ENCODE data around the gene TECTB.

Gene TECTB

DNA sequence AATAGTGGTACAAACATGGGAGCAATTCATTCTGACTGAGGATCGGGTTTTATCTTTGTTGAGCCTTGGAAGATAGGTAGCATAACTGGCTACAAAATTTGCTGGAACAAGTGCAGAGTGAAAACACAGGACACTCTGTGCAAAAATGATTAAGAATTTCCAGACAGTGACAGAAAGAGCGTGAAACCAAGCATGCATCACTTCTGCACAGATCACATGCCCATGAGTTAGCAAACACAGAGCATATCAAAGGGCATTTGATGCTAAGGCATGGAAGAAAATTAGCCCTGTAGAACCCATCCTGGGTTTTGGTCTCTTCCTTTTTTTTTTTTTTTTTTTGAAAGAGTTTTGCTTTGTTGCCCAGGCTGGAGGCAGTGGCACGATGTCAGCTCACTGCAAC lies 28.3 kb downstream of the TECTB start:
- no peak for DNase-seq

DNA sequence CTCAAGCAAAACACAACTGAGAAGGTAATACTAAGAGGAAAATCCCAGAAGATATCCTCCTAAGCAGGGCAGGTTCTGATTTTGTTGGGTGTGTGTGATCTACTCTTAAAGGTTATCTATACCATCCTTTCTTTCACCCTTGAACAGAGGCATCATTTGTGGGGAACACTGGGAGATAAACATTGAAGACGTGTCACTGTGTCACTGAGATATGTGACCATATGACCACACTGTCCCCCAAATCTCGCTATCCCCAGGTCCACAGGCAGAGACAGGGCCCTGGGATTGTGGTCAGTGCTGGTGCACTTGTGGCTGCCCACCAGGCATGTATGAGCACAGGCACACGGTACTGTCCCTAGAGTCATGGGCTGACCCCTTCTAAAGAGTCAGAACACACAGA lies 30.0 kb downstream of the TECTB start:
- no peak for DNase-seq

DNA sequence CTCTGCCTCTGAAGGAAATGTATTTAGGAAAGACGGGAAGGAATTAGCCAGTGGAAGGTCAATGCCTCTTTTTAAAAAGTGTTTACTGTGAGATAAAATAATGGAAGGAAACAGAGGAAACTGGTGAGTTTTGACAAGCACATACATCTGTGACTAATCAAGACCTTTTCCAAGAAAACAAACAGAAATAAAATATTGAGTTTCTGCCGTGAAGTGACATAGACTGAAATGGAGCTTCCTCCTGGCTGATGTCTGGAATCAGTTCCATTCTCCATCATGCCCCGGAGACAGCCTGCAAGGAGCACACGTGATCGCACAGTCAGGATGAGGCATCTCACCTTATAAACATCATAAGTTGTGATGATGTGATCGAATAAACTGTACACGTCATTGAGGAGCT lies 30.7 kb downstream of the TECTB start:
- no peak for DNase-seq

DNA sequence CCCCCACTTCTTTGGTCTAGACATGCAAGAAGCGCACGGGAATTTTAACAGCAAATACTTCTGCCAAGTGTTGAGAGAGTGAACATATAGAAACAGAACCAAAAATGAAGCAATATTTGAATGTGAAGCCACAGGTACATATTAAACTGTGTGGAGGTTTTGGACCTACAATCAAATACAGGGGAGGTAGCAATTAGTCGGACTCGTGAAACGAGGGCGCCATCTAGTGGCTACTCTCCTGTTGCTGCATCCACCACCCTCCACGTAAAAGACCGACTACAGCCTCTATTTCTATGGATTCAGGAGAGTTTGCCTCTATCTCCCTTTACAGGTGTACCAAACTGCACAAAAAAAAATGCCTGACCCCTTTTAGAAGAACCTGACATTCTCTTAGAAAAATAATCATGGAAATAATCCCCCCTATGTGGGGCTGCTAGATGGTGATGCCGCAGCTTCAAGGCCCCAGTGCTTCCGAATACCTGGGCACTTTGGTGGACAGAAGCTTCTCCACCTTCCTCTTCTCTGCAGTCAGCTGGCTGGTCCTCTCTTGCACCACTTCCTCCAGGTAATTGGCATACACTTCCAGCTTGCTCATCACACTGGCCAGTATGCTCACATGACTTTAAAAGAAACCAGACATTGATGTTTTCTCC lies 31.7 kb downstream of the TECTB start:
- peak; percentile 84 to 85 for DNase-seq

DNA sequence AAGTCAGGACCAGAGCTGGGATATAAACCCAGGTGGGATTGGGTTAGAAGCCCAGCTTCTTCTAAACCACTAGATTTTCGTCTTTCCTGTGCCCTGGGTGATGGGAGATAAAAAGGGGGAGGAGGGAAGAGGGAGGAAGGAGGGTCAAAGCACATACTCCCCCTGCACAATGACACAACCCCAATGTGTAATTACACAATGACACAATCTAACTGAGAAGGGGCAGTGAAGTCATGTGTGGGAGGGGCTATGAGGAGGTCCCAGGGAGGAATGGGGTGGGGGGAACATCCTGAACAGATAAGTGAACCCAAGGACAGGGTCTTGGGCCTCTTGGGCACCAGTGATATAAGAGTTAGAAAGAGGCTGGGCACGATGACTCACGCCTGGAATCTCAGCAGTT lies 44.5 kb downstream of the TECTB start:
- DNase-seq, result no peak

DNA sequence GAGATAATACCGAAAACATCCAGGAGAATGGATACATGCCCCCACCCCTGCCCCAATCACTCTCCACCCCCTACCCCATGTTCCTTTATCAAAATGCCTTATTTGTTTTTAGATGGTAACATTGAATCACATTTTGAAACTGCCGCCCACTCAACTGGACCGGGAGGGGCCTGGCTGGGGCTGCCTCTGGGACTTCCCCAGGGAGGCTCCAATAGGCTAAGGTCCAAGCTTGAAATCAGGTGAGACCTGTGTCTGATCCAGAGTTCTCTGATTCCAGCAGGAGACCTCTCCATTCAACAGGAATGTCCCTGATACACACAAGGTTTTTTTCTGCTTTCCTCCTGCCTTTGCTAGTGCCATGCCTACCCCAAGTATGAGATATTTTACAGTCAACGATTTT lies 47.0 kb downstream of the TECTB start:
- DNase-seq, result peak in 1 of 2 donors; percentile 4

DNA sequence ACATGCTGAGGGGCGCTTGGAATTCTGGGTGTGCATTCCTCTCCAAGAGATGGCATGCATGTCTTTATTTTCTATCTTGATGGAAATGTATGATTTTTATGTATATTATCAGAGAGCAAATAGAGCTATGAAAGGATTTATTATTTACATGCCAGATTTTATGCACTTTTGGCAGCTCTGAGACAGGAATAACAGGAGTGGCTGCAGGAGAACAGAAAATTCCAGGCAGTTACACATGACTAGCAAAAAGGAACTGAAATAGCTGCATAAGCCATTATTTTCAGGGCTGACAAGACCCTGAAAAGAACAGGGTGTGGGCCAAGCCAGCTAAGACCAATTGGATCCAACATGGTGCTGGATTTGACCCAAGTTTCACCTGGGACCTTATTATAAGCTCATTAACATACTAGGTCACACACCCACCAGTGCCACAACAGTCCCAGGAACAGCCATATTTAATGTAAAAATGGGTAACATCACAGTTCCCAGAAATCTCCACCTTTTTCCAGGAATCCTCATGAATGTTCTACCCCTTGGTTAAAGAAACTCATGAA lies 47.5 kb downstream of the TECTB start:
- no peak for DNase-seq

DNA sequence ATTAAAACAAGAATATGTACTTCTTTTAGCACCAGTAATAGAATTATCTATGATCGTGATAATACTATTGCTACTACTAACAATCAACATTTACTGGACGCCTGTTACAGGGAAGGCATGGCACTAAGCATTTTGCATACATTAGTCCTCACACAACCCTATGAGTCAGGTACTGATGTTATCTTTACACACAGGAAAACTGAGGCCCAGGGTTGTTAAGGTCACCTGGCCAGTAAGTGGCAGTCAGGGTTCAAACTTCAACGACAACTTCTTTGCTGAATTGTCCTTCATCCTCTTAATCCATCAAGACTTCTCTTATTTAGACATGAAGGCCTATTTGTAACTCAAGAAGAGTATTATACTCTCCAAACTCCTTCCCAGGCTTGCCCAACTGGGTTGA lies 48.8 kb downstream of the TECTB start:
- DNase-seq, result no peak

DNA sequence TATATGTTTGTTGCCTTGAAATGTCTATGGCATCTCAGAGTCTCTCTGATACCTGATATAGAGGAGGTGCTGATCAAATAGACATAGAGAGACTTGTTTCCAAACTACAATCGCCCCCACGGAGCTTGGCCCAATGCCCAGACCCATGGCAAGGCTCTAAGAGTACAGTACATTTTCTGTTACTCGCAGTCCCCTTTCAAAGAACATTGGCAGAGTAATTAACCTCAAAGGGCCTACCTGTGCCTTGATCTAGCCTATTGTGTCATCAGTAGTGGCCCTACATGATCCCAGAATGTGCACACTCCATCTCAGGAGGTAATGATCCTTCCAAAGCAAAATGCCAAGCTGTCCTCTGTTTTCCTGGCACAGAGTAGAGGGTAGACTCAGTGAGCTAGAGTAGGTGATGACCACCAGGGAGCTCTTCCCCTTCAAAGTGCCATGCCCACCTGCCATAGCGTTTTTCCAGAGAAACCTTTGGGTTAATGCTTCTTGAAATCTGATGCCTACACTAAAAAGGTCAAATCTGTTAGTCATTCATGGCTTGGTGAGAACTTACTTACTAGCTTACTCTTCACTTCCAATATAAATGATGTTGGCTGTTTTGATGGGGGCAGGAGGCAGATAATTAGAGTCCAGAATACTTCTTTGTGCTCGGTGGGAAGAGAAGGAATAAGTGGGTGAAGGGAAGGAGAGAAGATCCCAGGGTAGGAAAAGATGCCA lies 49.5 kb downstream of the TECTB start:
- DNase-seq, result no peak

DNA sequence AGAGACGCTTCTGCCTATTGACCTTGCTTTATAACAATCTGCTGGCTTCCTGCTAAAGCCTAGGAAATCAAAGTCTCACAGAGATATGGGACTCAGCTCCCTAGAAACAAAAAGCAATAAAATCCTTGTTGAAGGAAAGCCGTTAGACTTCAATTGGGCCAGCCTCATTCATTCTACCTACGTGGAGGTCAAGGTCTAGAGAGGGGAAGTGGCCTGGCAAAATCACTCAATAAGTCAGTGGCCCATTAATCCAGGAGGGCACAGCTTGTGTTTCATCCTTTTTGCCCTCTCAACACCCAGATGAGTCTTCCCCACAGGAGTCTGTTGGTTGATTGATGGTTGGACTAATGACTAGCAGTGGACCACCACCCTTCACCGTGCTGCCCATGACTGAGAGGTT lies 50.3 kb downstream of the TECTB start:
- DNase-seq, result no peak

DNA sequence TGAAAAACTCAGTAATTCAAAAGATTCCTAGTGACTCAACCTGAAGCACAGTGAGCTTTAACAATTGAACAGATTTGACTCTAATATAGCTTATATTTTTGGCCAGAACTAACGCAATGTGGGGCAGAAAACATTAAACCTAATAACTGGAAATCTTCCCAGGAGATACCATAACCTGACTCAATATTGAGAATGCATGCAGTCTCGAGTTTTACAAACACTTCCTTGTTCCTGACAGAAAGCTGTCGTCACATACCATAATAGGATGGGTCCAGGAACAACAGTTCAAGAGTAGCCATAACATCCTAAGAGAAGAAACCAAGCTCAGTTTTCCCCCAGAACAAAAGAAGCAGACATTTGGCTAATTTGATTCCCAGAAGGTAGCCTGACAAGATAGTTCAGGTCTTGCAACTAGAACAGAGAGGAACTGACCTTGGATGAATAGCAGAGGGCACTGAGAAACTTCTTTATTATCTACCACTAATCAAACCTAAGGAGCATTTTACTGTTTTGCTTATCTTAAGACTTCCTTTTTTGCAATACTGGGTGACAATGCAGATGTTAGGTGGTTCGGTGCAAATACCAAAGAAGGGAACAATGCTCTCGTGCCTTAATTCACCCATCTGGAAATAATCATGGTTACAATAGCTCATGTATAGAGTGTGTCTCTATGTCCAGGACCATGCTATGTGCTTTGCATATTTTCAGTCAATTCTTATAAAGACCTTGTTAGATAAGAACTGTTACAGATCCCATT lies 52.1 kb downstream of the TECTB start:
- DNase-seq, result no peak

DNA sequence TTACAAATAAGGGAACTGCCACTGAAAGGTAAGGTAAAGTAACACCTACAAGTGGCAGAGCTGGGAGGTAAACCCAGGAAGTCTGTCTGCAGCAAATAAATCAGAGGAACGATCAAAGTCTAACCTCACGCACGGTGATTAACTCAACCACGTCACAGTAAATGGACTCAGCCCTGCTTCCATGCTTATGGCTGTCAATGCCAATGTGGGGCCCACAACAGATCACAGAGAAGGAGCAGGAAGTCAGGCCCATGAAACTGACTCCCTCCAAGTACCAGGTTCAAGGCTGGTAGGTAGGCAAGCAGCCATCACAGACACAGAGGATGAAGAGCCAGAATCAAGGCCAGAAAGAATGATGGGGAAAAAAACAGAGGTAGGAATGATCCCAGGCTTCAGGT lies 52.7 kb downstream of the TECTB start:
- no peak for DNase-seq

DNA sequence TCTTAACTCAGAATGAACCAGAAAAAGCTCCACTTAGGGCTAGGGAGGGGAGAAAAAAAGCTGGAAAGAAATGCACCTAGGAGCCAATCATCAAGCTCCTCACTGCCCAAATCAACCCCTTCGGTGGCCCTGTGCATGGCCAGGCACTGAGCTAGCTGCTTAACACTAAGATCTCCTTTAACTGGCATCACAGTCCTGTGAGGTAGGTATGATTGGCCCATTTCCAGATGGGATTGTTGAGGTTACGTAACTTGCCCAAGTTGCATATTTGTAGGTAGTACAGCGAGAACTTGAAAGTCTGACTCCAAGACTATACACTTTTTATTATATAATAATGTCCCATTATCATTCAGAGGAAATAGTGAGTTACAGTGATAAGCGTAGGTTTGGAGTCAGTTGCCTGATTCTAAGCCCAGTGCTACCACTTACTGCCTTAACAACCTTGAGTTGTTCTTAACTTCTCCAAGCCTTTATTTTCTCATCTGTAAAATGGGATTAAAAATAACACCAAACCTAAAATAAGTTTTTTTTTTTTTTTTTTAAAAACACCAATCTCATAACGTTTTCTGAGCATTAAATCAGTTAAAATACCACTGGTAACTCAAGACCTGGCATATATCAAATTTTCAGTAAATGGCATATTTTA lies 53.5 kb downstream of the TECTB start:
- DNase-seq, result no peak

DNA sequence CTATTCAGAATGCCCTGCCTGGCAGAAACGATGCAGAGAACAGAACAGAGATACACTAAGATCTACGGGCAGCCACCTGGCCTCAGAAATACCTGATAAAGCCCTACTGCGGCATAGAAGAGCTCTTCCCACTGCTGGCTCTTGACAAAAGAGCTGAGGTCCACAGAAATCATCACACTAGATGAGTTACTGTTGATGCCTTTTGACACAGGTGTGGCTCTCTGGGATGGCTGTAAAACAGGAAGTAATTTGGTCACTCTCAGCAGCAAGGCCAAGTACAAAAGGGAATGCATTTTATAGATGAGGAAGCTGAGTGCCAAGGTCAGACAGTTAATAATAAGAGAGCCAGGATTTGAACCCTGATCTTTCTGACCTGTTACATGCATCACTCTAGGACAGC lies 55.8 kb downstream of the TECTB start:
- no peak for DNase-seq

DNA sequence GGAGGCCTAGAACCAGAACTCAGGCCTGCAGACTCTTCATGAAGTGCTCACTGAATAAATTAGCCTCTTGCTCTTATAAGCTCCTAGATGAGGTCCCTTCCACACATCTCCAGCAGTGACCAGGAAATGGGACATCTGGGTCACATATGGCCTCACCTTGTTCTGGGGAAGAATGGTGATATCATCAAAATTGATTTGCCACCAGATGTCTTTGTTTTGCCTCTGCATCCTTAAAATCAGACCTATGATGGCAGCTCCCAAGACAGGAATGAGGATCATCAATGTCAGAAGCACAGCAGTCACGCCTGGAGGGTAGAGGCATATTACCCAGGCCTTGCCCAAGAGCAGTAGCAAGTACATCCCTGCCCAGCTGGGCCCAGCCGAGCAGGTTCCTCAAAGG lies 57.4 kb downstream of the TECTB start:
- DNase-seq, result no peak

DNA sequence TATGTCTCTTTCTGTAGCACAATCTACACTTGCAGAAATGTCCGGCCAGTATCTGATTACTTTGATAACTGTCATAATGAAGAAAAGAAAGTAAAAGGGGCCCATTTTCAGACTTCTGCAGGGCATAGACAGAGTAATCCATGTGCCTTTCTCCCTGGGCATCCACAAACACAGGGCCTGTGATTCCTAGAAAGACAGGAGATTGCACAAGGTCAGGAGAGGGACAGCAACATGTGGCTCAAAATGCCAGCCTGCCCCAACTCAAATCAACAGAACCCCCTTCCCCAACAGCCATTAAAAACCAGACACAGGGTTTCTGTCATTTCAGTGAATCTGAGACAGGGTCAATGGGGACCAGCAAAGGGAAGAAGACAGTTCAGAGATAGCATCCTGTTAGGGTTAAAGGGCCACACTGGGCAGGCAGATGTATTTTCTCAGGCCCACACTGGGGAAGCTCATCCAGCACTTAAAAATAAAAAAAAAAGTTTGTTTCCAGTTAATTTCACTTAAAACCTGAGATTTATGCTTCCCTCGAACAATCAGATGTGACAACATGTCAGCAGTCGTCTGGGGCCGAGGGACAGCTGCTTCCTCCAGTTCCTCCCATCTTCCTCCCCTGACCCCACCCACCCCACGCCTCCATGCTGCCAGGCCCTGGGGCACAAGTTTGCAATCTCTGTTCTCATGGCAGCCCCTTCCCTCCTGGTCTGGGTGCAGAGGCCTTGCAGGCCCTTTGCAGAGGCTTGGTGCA lies 60.0 kb downstream of the TECTB start:
- DNase-seq, result no peak

DNA sequence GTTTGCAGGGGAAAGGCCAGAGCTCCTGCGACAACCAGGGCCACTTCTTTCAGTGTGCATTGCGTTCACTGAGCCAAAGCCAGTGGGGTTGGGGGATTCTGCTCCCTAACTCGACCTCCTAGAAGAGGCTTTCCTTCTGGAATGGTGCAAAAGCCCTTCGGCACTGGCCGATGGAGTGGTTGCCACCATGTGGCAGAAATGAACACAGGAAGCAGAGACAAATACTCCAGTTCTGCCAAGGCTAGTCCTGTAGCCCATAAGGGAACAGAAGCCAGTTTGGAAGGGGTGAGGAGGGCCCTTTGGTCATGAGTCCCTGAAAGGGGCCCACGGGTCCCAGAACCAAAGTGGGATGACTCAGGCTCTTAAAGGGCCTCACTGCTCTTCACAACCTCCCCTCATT lies 61.1 kb downstream of the TECTB start:
- DNase-seq, result no peak

DNA sequence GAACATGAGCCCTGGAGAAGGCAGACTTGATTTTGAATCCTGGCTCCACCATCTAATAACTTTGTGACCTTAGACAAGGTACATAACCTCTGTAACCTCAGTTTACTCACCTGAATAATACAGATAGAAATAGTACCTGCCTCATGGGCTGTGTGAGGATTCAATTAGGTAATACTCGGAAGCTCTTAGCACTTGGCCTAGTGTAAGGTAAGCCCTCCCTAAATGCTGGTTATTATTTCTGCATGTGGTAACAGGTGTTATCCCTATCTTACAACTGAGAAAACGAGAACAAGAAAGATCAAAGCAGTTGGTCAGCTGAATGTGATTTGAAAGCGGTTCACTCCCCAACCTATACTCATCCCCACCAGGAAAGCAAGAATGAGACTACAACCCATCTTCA lies 62.0 kb downstream of the TECTB start:
- DNase-seq, result no peak

DNA sequence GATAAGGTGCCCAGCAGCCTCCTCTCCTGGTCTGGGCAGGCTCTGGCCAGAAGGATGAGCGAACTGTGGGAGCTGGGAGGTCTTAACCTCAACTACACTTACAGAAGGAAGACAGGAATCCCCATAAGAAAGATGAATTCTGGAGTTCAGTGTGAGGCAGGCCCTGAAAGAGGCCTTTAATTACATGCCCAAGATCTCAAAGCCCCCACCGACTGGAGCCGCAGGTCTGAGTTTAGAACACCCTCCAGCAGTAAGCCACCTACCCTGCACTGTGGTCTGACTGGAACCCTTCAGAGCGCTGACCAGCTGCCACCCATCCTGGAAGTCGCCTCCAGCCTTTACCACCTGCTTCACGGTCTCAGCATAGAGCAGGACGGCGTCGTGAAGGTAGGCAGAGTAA lies 62.5 kb downstream of the TECTB start:
- DNase-seq, result no peak

DNA sequence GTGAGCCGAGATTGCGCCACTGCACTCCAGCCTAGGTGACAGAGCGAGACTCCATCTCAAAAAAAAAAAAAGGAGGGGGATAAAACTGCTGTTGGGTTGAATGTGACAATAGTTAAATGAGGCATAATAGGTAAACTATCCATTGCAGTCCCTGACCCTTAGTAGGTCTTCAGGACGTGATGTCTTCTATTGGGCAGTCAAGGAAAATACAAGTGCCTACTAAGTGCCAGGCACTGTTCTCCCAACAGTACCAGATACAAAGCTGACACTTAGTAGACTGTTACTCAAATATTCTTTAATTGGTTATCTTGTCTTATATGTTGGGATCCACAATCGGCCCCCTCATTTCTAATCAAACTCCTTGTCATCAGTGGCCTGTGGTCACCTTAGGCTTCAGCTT lies 63.6 kb downstream of the TECTB start:
- DNase-seq, result no peak

DNA sequence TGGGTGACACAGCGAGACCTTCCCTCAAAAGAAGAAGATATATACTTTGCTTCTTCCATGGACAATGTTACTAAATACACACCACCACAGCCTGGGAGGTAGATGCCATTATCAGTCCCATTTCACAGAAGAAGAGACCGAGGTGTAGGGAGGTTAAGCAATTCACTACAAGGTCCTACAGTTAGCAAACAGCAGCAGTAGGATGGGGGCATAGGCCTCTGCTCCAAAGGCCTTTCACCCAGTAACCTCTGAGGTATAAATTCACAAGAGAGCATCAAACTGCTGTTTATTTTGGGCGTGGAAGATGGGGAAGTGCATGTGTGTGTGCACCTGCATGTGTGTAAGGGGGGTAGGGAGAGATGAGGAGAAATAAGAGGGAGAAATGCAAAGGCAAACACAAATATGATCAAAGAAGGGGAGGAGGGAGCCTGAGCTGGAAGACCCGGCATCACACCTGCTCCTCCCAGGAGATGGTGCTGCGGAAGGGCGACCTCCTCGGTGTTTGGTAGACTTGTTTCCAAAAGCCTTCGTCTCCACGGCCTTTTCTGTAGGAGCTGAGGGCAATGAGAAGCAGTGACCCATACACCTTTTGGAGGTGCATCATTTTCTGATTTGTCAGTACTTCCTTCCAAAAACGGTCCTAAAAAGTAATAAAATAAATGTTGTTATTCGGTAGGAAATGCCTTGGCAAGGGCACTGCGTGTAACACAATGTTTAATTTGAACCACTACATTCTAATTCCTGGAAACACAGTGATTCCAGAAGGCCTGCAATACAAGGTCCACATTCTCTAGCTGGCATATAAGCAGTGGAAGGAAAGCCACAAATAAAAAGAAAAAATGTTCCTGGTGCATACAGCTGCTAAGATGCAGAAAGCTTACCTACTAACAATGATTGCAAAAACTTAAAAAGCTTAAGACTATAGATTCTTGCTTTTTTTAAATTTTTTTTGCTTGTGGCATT lies 64.8 kb downstream of the TECTB start:
- no peak for DNase-seq
